MV-4-11 (cell line): ENCODE measurements around the gene ZNF559.

Source experiments
- DNase-seq: peaks from one replicate; lab custom pipeline; 2025; lab: John Stamatoyannopoulos, UW

The ZNF559 gene

DNA sequence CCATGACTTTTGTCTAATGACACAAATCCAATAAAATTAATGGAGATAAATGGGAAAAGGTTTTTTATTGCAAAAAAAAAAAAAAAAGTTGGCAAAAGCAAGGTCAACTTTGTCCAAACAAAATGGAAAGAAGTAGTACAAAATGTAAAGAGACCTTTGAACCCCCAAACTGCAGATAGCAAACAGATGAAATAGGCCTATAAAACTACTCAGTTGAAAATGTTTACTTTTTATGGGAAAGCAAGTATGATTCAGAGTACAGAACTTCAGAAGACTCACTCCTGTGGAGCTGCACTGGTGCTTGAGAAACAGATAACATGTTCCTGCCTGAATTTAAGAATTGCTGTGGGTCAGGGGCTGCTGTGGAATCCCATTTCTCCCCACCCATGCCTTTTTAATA is 29.0 kb downstream of the ZNF559 start:
- no peak for DNase-seq

DNA sequence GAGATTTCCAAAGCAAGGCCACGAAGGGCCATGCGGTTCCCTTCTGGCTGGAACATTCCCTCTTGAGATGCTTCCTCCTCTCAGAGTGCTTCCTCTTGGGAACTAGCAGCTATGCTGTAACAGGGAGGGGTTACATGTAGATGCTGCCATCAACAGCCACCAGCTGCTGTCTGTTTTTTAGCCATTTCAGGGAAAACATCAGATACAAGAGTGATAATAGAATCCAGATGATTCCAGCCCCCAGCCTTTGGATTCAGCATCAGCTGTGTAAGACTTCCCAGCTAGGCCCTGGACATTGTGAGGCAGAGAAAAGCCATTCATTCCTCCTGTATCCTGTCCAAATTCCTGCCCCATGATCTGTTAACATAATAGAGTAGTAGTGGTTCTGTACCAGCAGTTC is 30.7 kb downstream of the ZNF559 start:
- no peak for DNase-seq

DNA sequence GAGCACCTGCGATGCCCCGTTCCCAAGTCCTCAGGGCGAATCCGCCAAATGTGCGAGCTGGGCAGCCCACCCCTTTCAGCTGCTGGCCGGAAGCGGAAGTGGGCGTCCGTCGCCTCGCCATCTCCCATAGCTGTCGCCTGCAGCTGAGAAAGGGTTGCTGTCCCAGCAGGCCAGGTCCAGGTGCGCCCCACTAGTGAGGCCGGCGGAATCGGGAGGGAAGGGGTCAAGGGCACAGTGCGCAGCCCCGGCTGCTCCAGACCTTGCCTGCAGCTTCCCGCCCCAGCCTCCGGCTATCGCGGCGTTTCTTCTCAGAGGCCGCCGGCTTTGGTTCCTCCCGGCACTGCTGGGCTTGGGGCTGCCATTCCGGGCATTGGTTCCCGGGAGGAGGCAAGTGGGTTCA is 38.9 kb downstream of the ZNF559 start, which contains the start of gene ZNF177:
ZNF177 (plus strand) TSS at position 109 of the 400 bp plus-strand sequence. CDS start 15,299 bp downstream, outside the sequence.
- no peak for DNase-seq

DNA sequence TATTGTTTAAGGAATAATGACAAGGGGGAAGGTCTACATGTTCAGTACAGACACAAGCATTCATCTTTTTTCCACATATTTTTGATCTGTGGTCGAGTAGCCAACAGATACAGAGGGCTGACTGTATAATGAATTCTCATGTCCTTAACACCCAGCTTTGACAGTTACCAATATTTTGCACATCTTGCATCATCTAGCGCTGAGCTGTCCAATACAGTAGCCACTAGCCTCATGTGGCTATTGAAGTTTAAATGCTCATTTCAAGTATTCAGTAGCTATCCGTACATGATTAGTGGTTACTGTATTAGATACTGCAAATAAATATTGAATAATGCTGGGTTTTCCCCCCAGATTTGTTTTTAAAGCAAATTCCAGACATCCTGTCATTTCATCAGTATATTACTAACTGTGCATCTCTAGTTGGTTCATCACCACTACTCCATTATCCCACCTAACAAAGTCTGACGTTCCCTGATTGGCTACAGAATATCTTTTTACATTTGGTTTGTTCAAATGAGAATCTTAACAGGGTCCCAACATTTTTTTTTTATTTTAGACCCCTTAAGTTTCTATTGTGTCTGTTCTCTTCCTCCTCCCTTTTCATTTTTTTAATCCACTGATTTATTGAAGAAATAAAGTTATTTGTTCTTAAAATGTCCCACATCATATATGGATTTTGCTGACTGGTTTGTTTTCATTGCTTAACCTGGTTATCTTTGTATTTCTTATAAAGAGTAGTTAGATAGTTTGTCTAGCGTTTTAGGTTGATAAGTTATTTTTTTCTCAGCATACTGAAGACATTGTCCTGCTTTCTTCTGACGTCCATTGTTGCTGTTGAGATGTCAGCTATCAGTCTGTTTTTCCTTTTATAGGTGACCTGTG is 47.0 kb downstream of the ZNF559 start:
- DNase-seq = no peak

DNA sequence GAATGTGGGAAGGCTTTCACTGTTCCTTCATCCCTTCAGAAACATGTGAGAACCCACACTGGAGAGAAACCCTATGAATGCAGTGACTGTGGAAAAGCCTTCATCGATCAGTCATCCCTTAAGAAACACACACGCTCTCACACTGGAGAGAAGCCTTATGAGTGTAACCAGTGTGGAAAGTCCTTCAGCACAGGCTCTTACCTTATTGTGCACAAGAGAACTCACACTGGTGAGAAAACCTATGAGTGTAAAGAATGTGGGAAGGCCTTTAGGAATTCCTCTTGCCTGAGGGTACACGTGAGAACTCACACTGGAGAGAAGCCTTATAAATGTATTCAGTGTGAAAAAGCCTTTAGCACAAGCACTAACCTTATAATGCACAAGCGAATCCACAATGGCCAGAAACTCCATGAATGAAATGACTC is 57.4 kb downstream of the ZNF559 start:
- no peak for DNase-seq
